Measurements from ENCODE around the gene SLC7A6. TPM values are rescaled to one million over a fixed set of nuclear protein-coding genes. Genes with fewer than 3 reads are reported as not detected.

The SLC7A6 gene
- total RNA-seq, 3 donors from 2014 or later, result 43.2 to 284 (median 65.2) TPM

DNA sequence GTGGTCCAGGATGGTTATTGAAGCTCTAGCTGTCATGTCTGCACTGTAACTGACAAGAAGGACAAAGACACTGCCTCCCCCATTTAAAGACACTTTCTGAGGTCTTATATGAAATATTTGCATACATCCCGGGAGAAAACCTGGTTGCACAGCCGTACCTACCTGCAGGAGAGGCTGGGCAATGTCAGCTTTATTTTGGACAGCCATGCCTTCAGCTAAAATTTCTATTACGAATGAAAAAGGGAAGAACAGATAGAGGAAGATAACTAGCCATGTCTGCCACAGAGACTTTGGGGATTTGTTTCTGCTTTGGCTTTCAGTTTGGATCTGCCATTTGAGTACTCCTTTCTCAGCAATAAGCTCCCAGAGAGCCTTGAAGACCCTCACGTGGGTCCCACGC, 19.0 kb downstream of the SLC7A6 start:
- intact Hi-C loops (cut with DNase I; ENCODE audit: low total_unique reads), result loop anchor here (1.0 kb wide), 1 partner anchor 28 kb away; no protein-coding TSS in a partner anchor
- no peak for TF ChIP-seq CTCF (IDR thresholded peaks at IDR 0.05)
- no peak for TF ChIP-seq POLR2A (IDR thresholded peaks at IDR 0.05)
- TF ChIP-seq POLR2AphosphoS5 (IDR thresholded peaks at IDR 0.05), result no peak
- Histone ChIP-seq H3K27me3 (no peaks in the 10 kb centered on the region), H3K27ac (peak overlapping the region; percentile 65 to 91), H3K4me1 (peaks cover 0 to 11% of the 10 kb centered on the region in 2 donors), H3K4me3 (no peak overlapping the region), H3K36me3 (no peaks in the 10 kb centered on the region), H3K9me3 (no peaks in the 10 kb centered on the region)
- DNase-seq (ENCODE audit: low spot score in 2 of 2), result no peak

DNA sequence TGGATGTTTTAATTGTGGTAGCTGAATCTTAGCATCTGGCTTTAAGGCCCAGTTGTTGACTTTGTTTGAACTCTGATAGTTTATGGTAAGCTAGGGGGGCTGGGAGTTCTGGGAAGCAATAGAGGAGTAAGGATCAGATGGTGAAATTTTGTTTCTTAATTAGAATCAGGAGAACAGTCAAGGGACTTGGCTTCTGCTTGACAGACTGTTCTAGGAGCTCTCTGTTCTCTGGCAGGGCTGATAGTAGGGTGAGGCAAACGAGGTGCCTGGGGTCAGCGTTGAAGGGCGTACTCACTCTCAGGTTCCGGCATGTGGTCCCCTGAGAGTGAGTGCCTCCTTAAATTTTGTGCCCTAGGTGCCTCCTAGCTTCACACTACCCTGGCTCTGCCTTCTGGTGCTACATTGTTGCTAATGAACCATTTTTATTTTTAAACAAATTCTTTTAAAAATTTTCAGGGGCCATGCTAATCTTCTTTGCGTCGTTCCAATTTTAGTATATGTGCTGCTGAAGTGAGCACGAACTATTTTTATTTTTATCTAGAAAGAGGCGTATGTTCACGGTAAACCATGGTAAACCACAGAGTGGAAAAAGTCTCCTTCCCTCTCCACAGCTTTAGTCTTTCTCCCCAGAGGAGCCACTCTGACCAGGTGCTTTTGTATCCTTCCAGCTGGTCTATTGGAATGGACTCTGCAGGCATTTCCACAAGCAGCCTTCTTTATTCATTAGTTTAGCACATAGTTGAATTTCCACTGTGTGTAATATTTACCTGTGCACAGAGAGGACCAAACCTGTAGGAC, 19.7 kb downstream of the SLC7A6 start:
- Histone ChIP-seq H3K4me3 (no peak overlapping the region), H3K27ac (peak overlapping the region; percentile 65 to 91), H3K27me3 (no peaks in the 10 kb centered on the region), H3K4me1 (peaks cover 0 to 13% of the 10 kb centered on the region in 2 donors), H3K9me3 (no peaks in the 10 kb centered on the region), H3K36me3 (no peaks in the 10 kb centered on the region)
- intact Hi-C loops (cut with DNase I; ENCODE audit: low total_unique reads), result loop anchor here (1.0 kb wide), 1 partner anchor 29 kb away; no protein-coding TSS in a partner anchor
- DNase-seq (ENCODE audit: low spot score in 2 of 2), result no peak
- TF ChIP-seq POLR2AphosphoS5 (IDR thresholded peaks at IDR 0.05) (peak in 2 of 3 donors; percentile 54 to 62), POLR2A (IDR thresholded peaks at IDR 0.05) (no peak)

DNA sequence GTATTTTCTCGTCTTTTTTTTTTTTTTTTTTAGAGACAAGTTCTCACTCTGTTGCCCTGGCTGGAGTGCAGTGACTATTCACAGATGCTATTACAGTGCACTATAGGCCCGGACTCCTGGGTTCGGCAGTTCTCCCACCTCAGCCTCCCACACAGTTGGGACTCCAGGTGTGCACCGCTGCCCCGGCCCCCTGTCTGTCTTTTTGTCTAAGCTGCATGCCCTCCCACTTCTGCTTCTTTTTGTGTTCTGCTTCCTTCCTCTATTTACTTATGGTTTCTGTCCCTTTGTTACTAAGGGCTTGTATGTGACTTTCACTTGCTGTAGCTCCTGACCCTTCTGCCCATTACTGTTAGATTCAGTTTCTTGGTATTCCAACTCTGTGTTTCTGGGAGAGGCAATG, 20.5 kb downstream of the SLC7A6 start:
- Histone ChIP-seq H3K9me3 (no peaks in the 10 kb centered on the region), H3K4me3 (no peak overlapping the region), H3K27ac (peak overlapping the region in 1 of 2 donors; percentile 82), H3K27me3 (no peaks in the 10 kb centered on the region), H3K4me1 (peaks cover 0 to 13% of the 10 kb centered on the region in 2 donors), H3K36me3 (no peaks in the 10 kb centered on the region)
- intact Hi-C loops (cut with DNase I; ENCODE audit: low total_unique reads), result no loop called here
- DNase-seq (ENCODE audit: low spot score in 2 of 2), result no peak
- TF ChIP-seq POLR2AphosphoS5 (IDR thresholded peaks at IDR 0.05) (no peak), POLR2A (IDR thresholded peaks at IDR 0.05) (no peak), CTCF (IDR thresholded peaks at IDR 0.05) (no peak)

- no peaks in the 10 kb centered on the region for H3K9me3 ChIP-seq
- no peak for DNase-seq (ENCODE audit: low spot score in 2 of 2)
- intact Hi-C loops (cut with DNase I; ENCODE audit: low total_unique reads), result no loop called here
- H3K27ac ChIP-seq, result peak overlapping the region in 1 of 2 donors; percentile 82
- H3K4me3 ChIP-seq, result no peak overlapping the region
- H3K4me1 ChIP-seq, result peaks cover 0 to 13% of the 10 kb centered on the region in 2 donors
- TF ChIP-seq POLR2AphosphoS5 (IDR thresholded peaks at IDR 0.05) (no peak), POLR2A (IDR thresholded peaks at IDR 0.05) (no peak), CTCF (IDR thresholded peaks at IDR 0.05) (no peak)
- no peaks in the 10 kb centered on the region for H3K27me3 ChIP-seq
- no peaks in the 10 kb centered on the region for H3K36me3 ChIP-seq
Measured at GRCh38 chr16:68285683-68286082, 21.4 kb downstream of the SLC7A6 start.

- peak overlapping the region; percentile 84 to 95 for H3K27ac ChIP-seq
- H3K4me3 ChIP-seq, result no peak overlapping the region
- no peaks in the 10 kb centered on the region for H3K36me3 ChIP-seq
- no peaks in the 10 kb centered on the region for H3K9me3 ChIP-seq
- no peak for TF ChIP-seq POLR2A (IDR thresholded peaks at IDR 0.05)
- TF ChIP-seq CTCF (IDR thresholded peaks at IDR 0.05), result no peak
- no peak for TF ChIP-seq POLR2AphosphoS5 (IDR thresholded peaks at IDR 0.05)
- intact Hi-C loops (cut with DNase I; ENCODE audit: low total_unique reads), result no loop called here
- peaks cover 0 to 13% of the 10 kb centered on the region in 2 donors for H3K4me1 ChIP-seq
- no peak for DNase-seq (ENCODE audit: low spot score in 2 of 2)
- H3K27me3 ChIP-seq, result no peaks in the 10 kb centered on the region
Measured at GRCh38 chr16:68286153-68287074, 22.1 kb downstream of the SLC7A6 start.
